ENCODE results near the gene TUBE1. TPM values are rescaled to one million over a fixed set of nuclear protein-coding genes. Genes with fewer than 3 reads are reported as not detected.
"Not testable (repeated sequence)": the region's sequence is repeated elsewhere in the genome, so short reads cannot be mapped to it uniquely, and the experiment has no call there.

Gene TUBE1
- total RNA-seq, 2 donors from 2014 or later, result 17.1 to 34.8 TPM

DNA sequence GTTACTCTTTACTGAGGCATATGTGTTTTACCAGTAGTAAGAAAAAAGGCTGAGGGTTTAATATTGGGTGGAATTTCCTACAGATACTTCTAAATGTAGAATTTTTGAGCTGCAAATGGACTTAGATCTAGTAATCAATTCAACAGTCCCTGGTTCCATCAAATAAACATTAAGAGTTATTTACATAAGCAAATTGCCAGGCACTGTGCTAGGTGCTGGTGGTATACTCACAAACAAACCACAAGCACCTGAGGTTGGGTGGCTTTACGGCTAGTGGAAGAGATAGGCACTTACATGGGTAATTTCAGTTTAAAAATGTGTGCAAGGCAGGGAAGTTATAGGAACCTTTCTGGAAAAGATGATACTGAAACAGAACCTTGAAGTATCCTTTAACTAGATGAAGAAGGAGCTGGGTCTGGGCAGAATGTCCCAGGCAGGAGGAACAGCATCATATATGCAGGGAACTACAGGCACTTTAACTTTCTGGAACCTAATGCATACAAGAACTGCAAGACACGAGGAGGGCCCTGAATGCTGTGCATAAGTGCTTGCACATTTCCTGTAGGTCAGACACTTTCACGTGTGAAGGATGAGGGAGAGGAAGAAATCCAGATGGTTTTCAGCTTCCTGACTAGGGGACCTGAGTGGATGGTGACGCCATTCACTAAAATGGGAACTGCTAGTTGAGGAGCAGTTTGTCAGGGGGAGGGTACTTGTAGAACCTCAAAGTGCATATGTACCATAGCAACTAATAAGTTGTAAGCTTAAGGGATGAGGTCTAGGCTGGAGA lies 28.8 kb downstream of the TUBE1 start:
- Histone ChIP-seq H3K27ac (no peak overlapping the region), H3K4me1 (no peaks in the 10 kb centered on the region), H3K36me3 (replicated peaks in 1 of 2; ENCODE audit: insufficient read depth in 1 of 2, low read depth in 2 of 2) (no peaks in the 10 kb centered on the region), H3K9me3 (no peaks in the 10 kb centered on the region), H3K27me3 (no peaks in the 10 kb centered on the region), H3K4me3 (no peak overlapping the region)
- intact Hi-C loops (cut with DNase I), result no loop called here
- ATAC-seq (no peak), DNase-seq (no peak)
- TF ChIP-seq, protein P1, sequence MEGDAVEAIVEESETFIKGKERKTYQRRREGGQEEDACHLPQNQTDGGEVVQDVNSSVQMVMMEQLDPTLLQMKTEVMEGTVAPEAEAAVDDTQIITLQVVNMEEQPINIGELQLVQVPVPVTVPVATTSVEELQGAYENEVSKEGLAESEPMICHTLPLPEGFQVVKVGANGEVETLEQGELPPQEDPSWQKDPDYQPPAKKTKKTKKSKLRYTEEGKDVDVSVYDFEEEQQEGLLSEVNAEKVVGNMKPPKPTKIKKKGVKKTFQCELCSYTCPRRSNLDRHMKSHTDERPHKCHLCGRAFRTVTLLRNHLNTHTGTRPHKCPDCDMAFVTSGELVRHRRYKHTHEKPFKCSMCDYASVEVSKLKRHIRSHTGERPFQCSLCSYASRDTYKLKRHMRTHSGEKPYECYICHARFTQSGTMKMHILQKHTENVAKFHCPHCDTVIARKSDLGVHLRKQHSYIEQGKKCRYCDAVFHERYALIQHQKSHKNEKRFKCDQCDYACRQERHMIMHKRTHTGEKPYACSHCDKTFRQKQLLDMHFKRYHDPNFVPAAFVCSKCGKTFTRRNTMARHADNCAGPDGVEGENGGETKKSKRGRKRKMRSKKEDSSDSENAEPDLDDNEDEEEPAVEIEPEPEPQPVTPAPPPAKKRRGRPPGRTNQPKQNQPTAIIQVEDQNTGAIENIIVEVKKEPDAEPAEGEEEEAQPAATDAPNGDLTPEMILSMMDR (IDR thresholded peaks at IDR 0.05), result no peak
- TF ChIP-seq POLR2A (IDR thresholded peaks at IDR 0.05), result no peak
- 57 to 63% methylated on average over 4 of the region's 4 CpGs for WGBS, 2 donors

DNA sequence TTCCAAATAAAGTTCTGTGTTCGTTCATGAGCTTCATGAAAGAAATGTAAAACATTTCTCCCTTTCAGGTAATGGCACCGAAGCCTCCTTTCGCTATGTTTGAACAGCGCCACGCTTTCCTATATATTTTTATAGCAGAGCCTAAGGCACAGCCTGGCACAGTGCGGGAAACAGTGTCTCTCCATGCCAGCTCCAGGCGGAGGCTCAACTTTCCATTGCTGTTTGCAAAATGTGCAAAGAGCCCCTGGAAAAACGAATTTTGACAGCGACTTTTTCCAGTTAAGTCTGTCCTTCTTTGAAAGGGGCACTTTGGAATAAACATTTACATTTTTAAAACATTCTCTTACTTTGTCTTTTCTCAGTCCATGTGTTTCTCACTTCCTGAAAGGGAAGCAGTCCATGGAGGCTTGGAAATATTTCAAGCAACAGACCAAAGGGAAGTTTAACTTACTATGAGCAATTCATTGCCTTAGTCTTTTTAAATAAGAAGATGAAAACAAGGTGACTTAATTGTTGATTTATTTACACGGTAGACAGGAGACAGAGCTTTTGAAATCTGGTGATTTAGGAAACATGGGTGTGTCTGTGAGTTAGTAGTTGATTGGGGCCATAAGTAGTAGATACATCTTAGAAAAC lies 32.6 kb downstream of the TUBE1 start:
- DNase-seq, result no peak
- Histone ChIP-seq H3K4me1 (no peaks in the 10 kb centered on the region), H3K27ac (no peak overlapping the region), H3K9me3 (no peaks in the 10 kb centered on the region), H3K4me3 (no peak overlapping the region), H3K36me3 (replicated peaks in 1 of 2; ENCODE audit: insufficient read depth in 1 of 2, low read depth in 2 of 2) (no peaks in the 10 kb centered on the region), H3K27me3 (no peaks in the 10 kb centered on the region)
- TF ChIP-seq, protein P1 (IDR thresholded peaks at IDR 0.05), result no peak
- no peak for TF ChIP-seq POLR2A (IDR thresholded peaks at IDR 0.05)
- no peak for ATAC-seq
- intact Hi-C loops (cut with DNase I), result no loop called here
- WGBS, 2 donors, result 70 to 73% methylated on average over 10 of the region's 10 CpGs

DNA sequence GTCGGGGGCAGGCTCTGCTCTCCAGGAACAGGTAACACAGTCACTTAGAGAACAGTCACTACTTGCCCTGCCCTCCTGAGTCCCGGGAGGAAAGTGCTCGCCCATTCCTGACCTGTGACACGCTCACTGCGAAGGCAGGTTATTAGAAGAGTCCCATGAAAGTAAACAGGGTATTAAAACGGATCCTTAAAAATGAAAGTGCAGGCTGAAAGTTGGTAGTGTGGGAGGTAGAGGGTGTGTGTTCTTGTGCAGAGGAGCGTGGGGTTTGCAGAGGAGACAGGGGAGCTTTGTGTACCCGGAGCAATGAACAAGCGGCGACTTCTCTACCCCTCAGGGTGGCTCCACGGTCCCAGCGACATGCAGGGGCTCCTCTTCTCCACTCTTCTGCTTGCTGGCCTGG lies 33.3 kb downstream of the TUBE1 start, which contains the start of gene CCN6:
Gene CCN6 (plus strand): TSS at position 104 of the 400 bp plus-strand sequence. CDS start 254 bp downstream, at position 358.
- Histone ChIP-seq H3K27me3 (no peaks in the 10 kb centered on the region), H3K27ac (no peak within 1 kb of the TSS), H3K4me3 (no peak within 1 kb of the TSS), H3K4me1 (no peaks in the 10 kb centered on the region), H3K9me3 (no peaks in the 10 kb centered on the region), H3K36me3 (replicated peaks in 1 of 2; ENCODE audit: insufficient read depth in 1 of 2, low read depth in 2 of 2) (no peaks in the 10 kb centered on the region)
- 74 to 75% methylated on average over 12 of the region's 12 CpGs for whole genome bisulfite sequencing, 2 donors
- intact Hi-C loops (cut with DNase I), result no loop called here
- TF ChIP-seq, protein P1 (IDR thresholded peaks at IDR 0.05), result no peak
- TF ChIP-seq POLR2A (IDR thresholded peaks at IDR 0.05), result no peak
- ATAC-seq (no peak), DNase-seq (no peak)

DNA sequence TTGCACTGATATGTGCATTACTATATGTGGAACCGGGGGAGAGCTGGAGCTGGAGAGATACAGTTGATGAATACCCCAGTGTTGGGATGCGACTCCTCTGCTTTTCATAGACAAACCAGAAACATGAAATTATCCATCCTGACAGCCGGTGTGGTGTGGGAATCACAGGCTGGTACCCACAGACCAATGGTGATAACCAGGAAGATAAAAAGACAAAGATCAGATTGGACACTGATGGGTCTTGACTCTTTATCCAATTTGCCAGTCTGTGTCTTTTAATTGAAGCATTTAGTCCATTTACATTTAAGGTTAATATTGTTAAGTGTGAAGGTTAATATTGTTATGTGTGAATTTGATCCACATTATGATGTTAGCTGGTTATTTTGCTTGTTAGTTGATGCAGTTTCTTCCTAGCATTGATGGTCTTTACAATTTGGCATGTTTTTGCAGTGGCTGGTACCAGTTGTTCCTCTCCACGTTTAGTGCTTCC lies 36.0 kb downstream of the TUBE1 start:
- intact Hi-C loops (cut with DNase I); ATAC-seq; H3K4me3 ChIP-seq; H3K36me3 ChIP-seq (replicated peaks in 1 of 2; ENCODE audit: insufficient read depth in 1 of 2, low read depth in 2 of 2); H3K9me3 ChIP-seq; H3K27me3 ChIP-seq; H3K27ac ChIP-seq; DNase-seq; H3K4me1 ChIP-seq: not testable (repeated sequence)
- WGBS, 2 donors, result 79 to 80% methylated on average over 4 of the region's 4 CpGs

GRCh38 chr6:112050429-112050828 lies 36.9 kb downstream of the TUBE1 start:
- no peak overlapping the region for H3K27ac ChIP-seq
- no peaks in the 10 kb centered on the region for H3K4me1 ChIP-seq
- H3K27me3 ChIP-seq, result no peaks in the 10 kb centered on the region
- DNase-seq, result no peak
- intact Hi-C loops (cut with DNase I), result no loop called here
- TF ChIP-seq, protein P1 (IDR thresholded peaks at IDR 0.05), result no peak
- no peak for TF ChIP-seq POLR2A (IDR thresholded peaks at IDR 0.05)
- no peaks in the 10 kb centered on the region for H3K36me3 ChIP-seq (replicated peaks in 1 of 2; ENCODE audit: insufficient read depth in 1 of 2, low read depth in 2 of 2)
- ATAC-seq, result no peak
- no peaks in the 10 kb centered on the region for H3K9me3 ChIP-seq
- 68 to 78% methylated on average over 5 of the region's 5 CpGs for WGBS, 2 donors
- no peak overlapping the region for H3K4me3 ChIP-seq

All from body of pancreas (tissue), 4 donors.